ENCODE measurements around the gene CPNE4.

CPNE4 gene

DNA sequence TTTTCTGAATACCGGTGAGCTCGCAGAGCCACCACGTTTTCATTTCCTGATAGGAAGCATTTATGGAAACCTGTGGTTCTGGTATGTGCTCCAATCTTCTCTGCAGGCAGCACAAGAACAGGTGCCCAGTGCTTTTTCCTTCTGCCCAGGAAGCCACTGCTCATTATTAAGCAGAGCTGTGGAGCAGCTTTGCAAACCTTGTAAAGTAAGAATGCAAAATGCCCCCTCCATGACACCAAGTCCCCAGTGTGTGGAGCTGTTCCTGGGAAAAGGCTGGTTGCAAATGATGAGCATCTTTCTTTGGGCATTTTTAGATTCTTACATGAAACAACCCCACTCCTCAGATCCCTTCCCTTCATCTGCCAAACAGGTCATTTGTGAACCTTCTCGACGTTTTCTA is 466.4 kb downstream of the CPNE4 start:
- DNase-seq: no peak

DNA sequence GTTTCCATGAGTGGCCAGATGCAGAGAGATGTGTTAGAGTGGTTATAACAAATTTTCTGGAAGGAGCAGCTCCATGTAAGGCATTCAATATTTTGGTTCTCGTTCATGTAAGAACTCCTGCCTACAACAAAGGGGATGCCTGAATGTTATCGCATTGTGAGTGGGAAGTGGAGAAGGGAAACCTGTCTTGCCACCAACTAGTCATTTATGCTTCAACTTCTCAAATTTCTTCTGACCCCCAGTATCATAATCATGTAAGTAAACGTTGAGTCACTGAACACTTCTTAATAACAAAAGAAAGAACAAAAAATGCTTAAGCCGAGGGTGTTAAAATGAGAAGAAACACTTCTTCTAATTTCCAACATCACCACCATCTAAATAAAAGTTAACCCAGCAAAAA is 470.0 kb downstream of the CPNE4 start:
- no peak for DNase-seq

DNA sequence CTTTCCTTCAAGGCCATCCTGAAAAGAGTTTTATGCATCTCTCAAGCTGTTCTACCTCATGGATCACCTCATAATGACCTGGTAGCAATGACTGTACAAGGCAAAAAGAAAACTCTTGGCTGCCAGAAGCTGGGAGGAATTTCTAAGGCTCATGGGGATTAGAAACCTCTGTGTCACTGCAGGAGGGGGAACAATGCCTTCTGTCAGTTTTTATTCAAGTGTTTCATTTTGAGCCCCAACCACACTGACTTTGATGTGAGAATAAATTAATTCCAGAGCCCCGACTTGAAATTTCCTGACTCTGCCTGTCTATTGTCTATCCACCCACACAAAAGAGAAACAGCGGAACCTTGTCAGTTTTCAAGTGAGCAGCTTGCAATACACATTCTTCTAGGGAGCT is 473.3 kb downstream of the CPNE4 start:
- no peak for DNase-seq

DNA sequence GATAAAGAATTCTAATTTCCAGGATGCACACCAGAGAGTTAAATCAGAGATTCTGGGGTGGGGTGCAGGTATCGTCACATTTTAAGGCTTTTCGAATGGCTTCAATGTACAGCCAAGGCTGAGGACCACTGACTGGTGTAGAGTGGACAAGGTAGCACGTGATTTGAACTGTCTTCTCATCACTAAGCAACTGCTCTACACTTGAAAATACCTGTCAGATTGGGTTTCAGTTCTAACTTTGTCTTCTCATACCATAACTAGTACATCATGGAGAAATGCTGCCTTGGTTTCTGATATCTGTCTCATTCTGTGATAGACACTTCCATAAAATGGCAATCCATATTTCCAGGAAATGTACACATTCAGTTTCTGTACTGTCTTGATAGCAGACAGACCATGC is 474.0 kb downstream of the CPNE4 start:
- no peak for DNase-seq

DNA sequence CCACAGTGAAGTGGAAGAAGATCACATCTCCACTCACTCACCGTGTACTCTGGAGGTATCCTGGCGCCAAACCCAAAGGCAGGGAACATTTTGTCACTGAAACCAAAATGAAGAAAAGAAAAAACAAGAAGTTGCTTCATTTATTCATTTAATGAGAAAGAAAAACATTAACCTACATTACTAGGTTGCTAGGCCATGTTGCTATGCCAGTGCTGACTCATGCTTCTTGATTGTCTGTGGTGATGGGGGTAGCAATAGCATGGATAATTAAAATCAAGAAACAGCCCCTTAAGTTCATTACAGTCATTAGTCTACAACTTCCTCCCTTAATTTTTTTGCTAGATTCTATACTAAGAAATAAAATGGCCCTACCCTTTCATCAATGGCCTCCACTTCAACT is 479.4 kb downstream of the CPNE4 start:
- DNase-seq: no peak

DNA sequence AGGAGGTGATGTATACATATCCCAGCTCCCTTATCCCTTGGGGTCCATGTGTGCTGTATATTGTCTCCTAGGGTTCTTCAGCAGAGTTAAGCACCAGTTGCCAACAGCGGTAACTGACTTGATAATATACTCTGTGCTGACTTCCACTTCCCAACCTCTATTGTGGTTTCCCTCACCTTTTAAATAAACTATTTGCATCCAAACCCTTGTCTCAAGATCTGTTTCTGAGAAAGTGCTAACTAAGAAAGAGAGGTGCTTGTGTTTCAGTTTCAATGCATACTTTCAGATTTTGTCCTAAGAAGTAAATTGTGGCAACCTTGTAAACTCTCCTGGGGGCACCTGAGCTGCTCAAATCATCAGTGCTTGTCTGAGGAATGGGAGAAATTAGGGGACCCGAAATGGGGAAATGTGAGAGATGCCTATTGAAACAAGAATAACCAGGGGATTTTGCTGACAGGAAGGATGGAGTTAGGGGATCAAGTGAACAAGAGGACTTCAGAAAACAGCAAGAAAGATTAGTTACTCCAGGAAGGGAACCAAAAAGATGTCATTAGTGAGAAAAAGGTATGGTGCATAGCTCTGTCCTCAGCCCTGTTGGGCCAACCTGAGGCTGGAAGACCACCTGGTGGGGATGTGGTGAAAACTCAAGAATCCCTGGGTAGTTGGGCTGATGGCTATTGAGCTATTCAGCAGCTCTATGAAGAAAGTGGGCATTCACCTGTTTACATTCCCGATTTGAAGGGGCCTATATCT is 481.1 kb downstream of the CPNE4 start:
- no peak for DNase-seq

DNA sequence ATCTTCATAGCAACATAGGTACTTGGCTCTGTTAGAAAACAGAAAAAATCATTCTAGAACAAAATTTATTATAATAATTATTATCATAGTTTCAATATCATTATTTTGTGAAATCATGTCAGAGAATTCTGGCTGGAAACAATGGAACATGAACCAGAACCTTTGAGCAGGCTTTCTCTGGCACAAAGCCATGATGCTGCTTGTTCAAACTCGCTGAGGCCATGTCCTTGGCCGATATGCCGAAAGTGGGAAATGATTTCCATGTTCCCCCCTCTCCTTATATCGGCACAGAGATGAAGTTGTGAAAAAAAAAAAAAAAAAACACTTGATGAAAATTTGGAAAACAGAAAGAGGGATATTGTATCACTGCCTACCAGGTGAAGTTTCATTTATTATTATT is 483.1 kb downstream of the CPNE4 start:
- no peak for DNase-seq

DNA sequence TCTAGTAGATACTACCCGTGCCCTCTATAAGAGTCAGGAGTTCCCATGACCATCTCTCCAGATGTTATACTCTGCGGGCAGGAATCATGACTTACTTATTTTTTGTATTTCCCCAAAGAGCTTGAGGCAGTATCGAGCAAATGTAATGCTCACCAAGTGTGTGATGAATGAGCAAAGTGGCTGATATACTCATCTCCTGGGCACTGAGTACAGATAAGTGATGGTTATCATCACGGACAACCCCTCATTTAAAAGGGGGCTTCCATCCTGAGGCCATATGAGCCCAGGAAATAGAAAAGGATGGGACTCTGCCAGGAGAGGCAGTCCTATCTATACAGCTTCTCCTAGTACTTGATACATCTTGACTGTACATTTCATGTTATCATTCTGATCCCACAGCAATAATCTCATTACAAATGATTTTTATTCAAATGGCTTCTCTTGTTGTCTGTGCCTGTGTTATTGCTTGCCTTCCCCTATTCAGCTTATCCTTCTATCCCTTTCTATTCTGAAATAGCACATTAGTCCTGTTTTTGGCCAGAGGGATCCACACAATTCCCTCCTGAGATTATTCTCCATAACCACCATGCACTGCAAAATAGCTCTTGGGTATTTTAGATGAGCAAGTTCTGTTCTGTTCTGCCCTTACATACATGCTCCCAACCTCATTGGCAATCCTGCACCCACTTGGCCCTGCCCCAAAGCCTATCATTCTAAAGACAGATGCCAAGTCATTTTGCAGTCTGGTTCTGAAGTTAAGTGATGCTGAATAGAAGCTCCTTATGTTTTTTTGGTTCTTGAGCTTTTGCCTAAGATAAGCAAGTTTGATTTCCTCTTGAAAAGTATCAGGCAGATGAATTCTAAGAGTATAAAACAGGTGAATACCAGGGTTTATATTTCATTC is 484.0 kb downstream of the CPNE4 start:
- no peak for DNase-seq

DNA sequence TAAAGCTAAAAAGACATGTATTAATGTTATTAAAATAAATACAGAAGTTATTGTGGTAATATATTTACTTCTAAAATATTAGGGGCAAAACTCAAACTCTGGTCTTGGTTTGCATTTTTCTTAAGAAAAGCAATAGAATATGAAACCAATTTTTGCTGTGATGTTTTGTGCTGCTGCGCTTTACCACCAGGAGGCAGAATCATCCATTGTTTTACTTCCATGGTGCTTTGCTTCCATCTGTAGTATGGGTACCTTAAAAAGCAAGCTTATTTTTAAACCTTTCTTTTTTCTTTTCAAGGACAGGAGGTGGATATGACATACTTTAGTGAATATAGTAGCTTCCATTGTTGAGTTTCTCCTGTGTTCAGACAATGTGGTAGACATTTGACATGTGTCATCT is 485.5 kb downstream of the CPNE4 start:
- no peak for DNase-seq

DNA sequence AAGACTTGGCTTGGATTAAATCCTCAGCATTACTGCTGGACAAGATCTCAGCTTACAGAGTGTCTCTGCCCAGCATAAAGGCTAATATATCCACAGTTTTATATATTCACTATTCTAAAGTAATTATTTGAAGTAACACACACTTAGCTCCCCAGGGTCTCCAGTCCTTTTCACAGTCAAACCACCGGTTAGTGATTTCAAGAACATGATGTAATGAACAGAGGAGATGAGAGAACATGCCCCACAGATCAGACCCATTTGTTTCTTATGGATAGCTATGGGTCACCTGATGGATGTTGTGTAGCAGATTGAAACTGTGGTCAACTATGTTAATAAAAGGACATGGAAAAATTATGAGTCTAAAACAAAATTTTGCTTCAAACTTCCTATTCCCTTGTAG is 487.2 kb downstream of the CPNE4 start:
- no peak for DNase-seq

DNA sequence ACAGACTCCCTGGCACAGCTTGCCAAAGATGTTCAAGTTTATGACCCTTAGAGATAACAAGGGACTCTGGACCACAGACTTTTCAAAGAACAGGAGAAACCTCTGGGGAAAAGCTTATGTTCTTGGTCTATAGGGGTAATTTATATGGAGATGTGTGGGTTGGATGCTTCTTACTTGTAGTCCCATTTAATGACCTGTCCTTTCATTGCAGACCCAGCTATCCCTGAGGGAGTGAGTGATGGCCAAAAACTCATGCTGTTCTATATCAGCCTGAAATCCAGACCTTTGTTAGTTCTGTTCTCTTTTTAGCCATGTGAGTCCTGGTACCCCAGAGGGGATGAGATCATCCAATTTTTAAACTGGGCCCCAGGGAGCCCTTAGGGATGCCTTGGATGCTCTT is 488.4 kb downstream of the CPNE4 start:
- no peak for DNase-seq

DNA sequence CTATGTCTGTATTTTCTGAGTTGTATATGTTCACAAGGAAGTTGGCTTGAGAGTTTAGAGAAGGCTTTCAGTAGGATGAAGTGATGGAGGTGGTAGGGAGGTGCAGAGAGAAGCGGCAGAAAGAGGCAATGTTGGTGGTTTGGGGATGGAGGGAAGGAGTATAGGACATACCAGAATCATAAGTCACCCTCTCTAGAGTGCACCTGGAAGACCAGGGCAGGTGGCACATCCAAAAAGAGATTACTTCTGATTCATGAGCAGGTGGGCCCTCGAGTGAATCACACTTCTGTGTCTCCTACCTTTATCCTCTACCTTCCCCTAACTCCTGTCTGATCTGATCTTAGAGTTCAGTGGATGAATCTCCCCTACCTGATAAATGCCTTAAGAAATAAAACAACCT is 490.3 kb downstream of the CPNE4 start:
- no peak for DNase-seq

DNA sequence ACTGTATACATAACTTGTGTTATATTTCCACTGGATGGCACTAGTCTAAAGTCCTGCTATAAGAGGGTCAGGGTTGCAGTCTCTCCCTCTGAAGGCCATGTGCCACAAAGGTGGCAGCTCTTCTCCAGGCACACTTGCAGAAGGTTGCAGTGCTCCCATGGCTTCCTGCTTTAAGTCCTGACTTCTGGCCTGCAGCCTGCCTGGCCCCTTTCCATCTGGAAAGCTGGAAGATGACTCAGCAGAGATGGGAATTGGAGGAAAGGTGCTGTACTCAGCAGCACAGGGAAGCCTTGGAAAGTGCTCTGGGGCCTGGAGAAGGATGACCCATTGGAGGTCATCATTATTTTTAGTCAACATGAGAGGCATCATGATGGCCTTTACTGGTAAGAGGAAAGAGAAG is 491.1 kb downstream of the CPNE4 start:
- no peak for DNase-seq

DNA sequence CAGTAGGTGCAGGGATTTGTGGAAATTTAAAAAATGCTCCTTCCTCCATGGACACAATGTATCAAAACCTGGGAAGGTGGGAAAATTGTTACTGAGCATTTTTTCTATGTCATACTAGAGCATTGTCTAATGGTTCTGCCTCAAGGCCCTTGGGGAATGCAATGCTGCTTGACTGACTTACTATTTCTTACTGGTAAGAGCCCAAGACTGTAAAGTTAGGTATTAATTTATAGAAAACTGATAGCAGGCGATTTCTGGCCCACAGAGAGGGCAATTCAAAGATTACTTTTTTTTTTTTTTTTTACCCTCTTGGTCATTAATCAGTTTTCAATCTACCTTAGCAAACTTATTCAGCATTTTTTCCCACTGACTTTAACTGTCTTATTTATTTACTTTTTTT is 493.5 kb downstream of the CPNE4 start:
- DNase-seq: no peak

DNA sequence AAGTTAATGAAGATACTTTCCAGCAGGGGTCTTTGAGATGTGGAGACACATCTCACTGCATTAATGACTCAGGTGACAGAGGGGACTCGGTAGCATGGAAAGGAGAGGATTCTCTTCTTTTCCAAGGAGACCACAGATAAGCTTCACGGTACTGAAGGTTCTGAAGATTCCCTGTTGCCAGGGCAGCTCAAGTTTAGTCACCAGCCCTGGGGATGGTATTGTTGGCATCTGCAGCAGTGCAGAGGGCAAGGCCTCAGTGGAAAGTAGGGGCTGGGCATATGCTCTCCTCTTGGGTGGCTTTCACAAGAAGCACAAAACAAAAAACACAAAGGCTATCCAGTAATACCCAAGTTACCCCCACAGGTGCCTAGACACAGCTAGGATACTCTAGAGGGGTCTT is 494.0 kb downstream of the CPNE4 start:
- no peak for DNase-seq

DNA sequence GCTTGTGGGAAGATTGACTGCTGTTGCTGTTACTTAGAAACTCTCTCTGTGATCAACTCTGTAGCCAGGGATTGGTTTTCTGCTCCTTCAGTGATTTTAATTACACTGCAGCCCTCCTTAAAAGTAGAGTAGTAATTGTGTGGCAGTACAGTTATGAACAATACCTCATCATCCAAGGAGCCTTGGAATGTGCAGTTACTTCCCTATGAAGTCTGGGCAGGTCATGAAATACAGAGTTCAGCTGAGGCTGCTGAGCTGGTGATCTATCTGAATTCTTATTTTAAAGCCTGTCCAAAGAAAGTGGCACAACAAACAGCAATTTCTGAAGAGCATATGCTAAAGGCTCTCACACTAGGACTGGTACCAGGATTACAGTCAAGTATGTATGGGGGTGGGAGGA is 494.7 kb downstream of the CPNE4 start:
- DNase-seq: no peak

DNA sequence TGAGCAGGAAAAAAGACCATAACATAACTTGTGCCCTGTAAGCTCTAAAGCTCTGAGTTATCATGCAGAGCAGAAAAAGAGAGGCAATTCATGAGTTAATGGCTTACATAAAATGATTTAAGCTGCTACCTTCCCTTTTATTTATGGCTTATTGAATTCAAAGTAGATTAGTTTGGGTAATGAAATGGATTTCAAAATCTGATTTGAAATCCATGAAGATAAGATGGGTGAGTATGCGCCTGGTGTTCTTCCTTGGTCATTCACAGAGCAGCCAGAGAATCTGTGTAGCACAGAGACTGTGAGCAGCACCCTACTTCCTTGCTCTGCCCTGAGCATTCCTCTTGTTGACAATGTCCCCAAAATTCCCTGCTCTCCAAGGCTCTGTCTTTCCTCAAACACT is 495.8 kb downstream of the CPNE4 start:
- DNase-seq: no peak

DNA sequence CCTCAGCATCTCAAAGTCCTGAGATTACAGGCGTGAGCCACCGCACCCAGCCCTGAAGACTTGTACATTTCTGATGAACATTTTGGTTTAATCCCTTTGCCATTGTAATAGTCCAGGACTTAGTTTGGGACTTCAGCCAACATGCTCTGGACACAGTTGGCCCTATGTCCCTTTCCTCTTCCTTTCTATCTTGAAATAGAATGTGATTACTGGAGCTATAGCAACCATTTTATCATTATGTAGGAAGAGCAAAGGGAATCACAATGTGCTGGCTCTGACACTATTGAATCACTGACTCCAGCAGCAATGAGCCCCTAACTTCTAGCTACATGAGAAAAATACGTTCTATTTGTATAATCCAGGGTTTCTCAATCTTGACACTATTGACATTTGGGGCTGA is 497.3 kb downstream of the CPNE4 start:
- no peak for DNase-seq

DNA sequence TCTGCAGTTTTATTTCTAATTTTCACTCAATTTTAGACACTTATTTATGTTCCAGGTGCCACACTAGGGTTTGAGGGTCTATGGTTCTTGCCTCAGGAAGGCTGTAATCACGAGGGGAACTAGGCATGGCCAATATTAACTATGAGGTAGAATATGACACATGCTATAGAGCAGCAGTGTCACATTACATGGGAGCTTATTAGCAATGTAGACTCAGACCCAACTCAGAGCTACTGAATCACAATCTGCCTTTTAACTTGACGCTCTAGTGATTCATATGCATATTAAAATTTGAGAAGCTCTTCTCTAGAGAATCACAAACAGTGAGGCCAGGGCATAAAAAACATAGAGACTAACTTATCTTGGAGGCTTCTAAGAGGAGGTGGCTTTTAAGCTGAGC is 499.2 kb downstream of the CPNE4 start:
- no peak for DNase-seq

DNA sequence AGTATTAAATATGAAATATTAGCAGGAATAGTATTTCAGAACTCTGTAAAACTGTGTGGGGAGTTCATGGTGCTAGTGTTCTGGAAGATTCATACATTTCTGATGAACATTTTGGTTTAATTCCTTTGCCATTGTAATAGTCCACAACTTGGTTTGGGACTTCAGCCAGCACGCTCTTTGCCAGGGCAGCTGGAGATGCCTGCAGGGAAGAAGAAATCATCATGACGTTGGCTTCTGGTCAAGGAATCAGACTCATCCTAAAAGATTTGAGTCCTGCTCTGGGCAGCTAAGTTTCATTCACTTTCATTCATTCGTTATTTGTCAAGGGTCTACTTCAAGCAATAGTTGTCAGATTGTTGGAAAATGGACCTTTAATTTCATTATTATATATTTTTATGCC is 499.7 kb downstream of the CPNE4 start:
- no peak for DNase-seq

DNA sequence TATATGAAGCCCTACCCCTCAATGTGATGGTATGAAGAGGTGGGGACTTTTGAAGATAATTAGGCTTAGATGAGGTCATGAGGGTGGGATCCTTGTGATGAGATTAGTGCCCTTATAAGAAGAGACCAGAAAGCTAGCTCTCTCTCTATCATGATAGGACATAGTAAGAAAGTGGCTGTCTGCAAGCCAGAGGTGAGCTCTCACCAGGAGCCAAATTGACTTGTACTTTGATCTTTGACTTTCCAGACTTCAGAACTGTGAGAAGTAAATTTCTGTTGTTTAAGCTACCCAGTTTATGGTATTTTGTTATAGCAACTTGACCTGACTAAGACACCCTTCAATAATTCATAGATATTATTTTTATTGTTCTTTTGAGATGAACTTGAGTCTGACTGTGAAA is 502.2 kb downstream of the CPNE4 start:
- DNase-seq: no peak

DNA sequence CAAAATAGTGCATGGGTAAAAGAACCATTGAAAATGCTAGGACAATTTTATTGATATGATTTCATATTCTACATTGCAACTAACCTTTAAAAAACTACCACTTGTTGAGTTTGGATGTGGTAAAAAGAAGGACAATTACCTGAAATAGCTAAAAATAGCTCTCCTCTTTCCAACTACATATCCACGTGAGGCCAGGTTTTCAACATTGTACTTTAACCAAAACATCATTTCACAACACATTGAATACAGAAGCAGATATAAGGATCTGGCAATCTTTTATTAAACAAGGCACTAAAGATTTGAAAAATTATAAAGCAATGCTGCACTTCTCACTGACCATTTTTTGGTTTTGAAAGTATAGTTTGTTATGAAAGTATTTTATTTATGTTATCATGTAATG is 504.0 kb downstream of the CPNE4 start:
- no peak for DNase-seq

DNA sequence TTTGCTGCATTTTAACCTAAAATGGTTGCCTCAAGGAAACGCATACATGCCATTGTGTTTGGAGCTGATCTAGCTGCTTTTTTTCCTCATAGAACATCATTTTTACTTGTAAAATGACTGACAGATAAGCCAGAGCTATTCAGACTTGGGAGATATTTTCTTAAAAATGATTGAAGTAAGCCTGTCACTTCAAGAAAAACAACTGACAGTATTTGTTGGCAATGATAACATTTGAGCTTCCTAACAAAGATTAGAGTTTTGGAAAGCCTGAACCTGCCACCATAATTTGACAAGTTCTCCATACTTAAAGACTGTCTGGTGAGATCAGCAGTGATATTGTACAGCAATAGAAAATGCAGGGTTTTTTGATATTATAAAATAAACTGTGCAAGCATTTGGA is 504.4 kb downstream of the CPNE4 start:
- DNase-seq: no peak

DNA sequence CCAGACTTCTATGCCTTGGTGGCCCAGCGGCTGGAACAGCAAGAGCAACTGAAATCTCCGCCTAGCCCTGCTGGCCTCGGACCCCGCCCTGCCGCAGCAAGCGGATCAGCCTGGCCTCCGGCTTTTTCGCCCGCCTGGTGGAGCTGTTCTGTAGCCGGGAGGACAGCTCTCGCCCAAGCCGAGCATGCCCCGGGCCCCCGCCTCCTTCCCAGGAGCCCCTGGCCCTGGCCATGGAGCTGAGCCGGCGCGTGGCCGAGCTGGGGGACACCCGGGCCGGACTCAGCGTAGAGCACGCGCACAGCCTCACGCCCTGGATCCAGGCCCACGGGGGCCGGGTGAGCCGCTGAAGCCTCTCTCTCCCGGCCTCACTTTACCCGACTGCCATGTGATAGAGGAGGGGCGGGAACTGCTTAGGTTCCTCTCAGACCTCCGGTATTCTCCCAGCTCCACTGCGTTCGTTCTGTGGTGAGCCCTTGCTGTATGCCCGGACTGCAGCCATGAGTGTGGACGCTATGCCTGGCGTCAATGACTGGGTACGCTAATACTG is 507.9 kb downstream of the CPNE4 start:
- DNase-seq: peak; percentile 32
